H1 (cell line): Measurements from ENCODE around the gene BTBD9. TPM values are rescaled to one million over a fixed set of nuclear protein-coding genes. Genes with fewer than 3 reads are reported as not detected.

Experiments used
- CTCF ChIA-PET: fragments of 300-600 bp; sonication (Branson Sonifier 250); formaldehyde crosslinking; loops from one replicate; lab custom pipeline; 2021; ENCODE audit not compliant: partially characterized antibody; lab: Charles Lee
- POLR2A ChIA-PET: fragments of 300-600 bp; sonication (Branson Sonifier 250); formaldehyde crosslinking; loops from one replicate; lab custom pipeline; 2021; ENCODE audit warnings: inconsistent platforms; ENCODE audit not compliant: partially characterized antibody; lab: Charles Lee
- DNase-seq, 2 experiments: peaks; one replicate each; pipeline versions ENCODE4 v3.0.0 to v3.0.0-alpha.2; 2010 to 2022; ENCODE audit warnings: low spot score in 2 of 2, low read depth in 1 of 2, mixed read lengths in 1 of 2
- FAIRE-seq: peaks from 2 replicates; lab custom pipeline; 2011; peaks lifted over from hg19 to GRCh38; lab: Jason Lieb, UNC
- H2AFZ ChIP-seq: 2 replicates; pipeline ENCODE4 v1.8.1; 2012; ENCODE audit warnings: low read length, inconsistent platforms
- H2AK5ac ChIP-seq: 2 replicates; pipeline ENCODE4 v1.6.1; 2013; ENCODE audit warnings: low read depth, low read length
- H2BK120ac ChIP-seq: replicated peaks from 2 replicates; pipeline ENCODE3; 2013; ENCODE audit warnings: low read depth, low read length, inconsistent platforms
- H2BK12ac ChIP-seq: 2 replicates; pipeline ENCODE4 v1.6.1; 2013; ENCODE audit warnings: low read depth, low read length
- H2BK15ac ChIP-seq: 2 replicates; pipeline ENCODE4 v1.6.1; 2013; ENCODE audit warnings: low read length
- H2BK20ac ChIP-seq: 2 replicates; pipeline ENCODE4 v1.6.1; 2013; ENCODE audit warnings: low read length
- H2BK5ac ChIP-seq: 2 replicates; pipeline ENCODE4 v1.6.1; 2013; ENCODE audit warnings: low read depth, low read length
- H3K14ac ChIP-seq: 2 replicates; pipeline ENCODE4 v1.6.1; 2013; ENCODE audit warnings: inconsistent platforms; ENCODE audit not compliant: insufficient read length
- H3K18ac ChIP-seq: 2 replicates; pipeline ENCODE4 v1.6.1; 2013; ENCODE audit warnings: low read length; ENCODE audit errors: extremely low read depth
- H3K23ac ChIP-seq: 2 replicates; pipeline ENCODE4 v1.6.1; 2013; ENCODE audit warnings: inconsistent platforms; ENCODE audit not compliant: insufficient read length
- H3K23me2 ChIP-seq: 2 replicates; pipeline ENCODE4 v1.6.1; 2013; ENCODE audit warnings: low read depth, low read length
- H3K27ac ChIP-seq: 2 replicates; pipeline ENCODE4 v1.6.1; 2011; ENCODE audit warnings: low read depth, low read length, inconsistent platforms
- H3K27me3 ChIP-seq, 4 experiments: replicated peaks in 1 of 4; 1 replicate in 1 of 4; 2 replicates in 3 of 4; pipeline versions ENCODE4 v1.6.1 to v1.8.1; 2011 to 2013; ENCODE audit warnings: low read length in 3 of 4, mild to moderate bottlenecking in 3 of 4, inconsistent platforms in 2 of 4, mixed read lengths in 2 of 4, moderate library complexity in 1 of 4; ENCODE audit not compliant: control insufficient read depth in 3 of 4, insufficient read depth in 3 of 4; ENCODE audit errors: extremely low read depth in 1 of 4
- H3K36me3 ChIP-seq, 4 experiments: 2 replicates each; pipeline versions ENCODE4 v1.6.1 to v1.8.1; 2011 to 2013; ENCODE audit warnings: mild to moderate bottlenecking in 4 of 4, low read length in 3 of 4, moderate library complexity in 2 of 4, control low read depth in 1 of 4, inconsistent platforms in 1 of 4; ENCODE audit not compliant: insufficient read depth in 4 of 4, control insufficient read depth in 2 of 4
- H3K4ac ChIP-seq: replicated peaks from 2 replicates; pipeline ENCODE3; 2013; ENCODE audit warnings: low read length, low read depth, mixed read lengths, inconsistent platforms; ENCODE audit not compliant: insufficient read length
- H3K4me1 ChIP-seq, 4 experiments: replicated peaks in 1 of 4; 1 replicate in 1 of 4; 2 replicates in 3 of 4; pipeline versions ENCODE4 v1.6.1 to v1.8.1; 2011 to 2013; ENCODE audit warnings: low read length in 3 of 4, inconsistent platforms in 2 of 4, mixed read lengths in 1 of 4; ENCODE audit not compliant: insufficient read depth in 4 of 4, control insufficient read depth in 3 of 4
- H3K4me2 ChIP-seq, 2 experiments: 2 replicates each; pipeline versions ENCODE4 v1.6.1 to v1.8.1; 2011 to 2013; ENCODE audit warnings: low read depth in 2 of 2, low read length in 2 of 2, control low read depth in 1 of 2, inconsistent platforms in 1 of 2, mild to moderate bottlenecking in 1 of 2; ENCODE audit not compliant: insufficient read depth in 1 of 2
- H3K4me3 ChIP-seq, 4 experiments: fragments of 200-600, 300-600 bp in 1 of 4; sonication (generic), shearing (Covaris generic), sonication (Bioruptor Twin) in 1 of 4; 2 replicates each; pipeline versions ENCODE4 v1.5.1 to v1.8.1; 2011 to 2016; ENCODE audit warnings: low read length in 4 of 4, low read depth in 3 of 4, control low read depth in 2 of 4, inconsistent platforms in 2 of 4, mild to moderate bottlenecking in 2 of 4, mixed read lengths in 1 of 4, moderate library complexity in 1 of 4; ENCODE audit not compliant: insufficient read depth in 2 of 4; ENCODE audit errors: extremely low read depth in 1 of 4
- H3K56ac ChIP-seq: replicated peaks from 2 replicates; pipeline ENCODE3; 2013; ENCODE audit warnings: low read depth, mild to moderate bottlenecking, mixed read lengths, low read length, inconsistent platforms; ENCODE audit not compliant: insufficient read length
- H3K79me1 ChIP-seq: 2 replicates; pipeline ENCODE4 v1.6.1; 2013; ENCODE audit warnings: low read depth, low read length, control low read depth
- H3K79me2 ChIP-seq, 2 experiments: 2 replicates each; pipeline versions ENCODE4 v1.6.1 to v1.8.1; 2012 to 2013; ENCODE audit warnings: low read length in 2 of 2, mild to moderate bottlenecking in 2 of 2, inconsistent platforms in 1 of 2; ENCODE audit not compliant: insufficient read depth in 2 of 2, control insufficient read depth in 1 of 2
- H3K9ac ChIP-seq, 4 experiments: replicated peaks in 1 of 4; 1 replicate in 1 of 4; 2 replicates in 3 of 4; pipeline versions ENCODE4 v1.6.1 to v1.8.1; 2011 to 2013; ENCODE audit warnings: low read depth in 3 of 4, low read length in 3 of 4, control low read depth in 2 of 4, mild to moderate bottlenecking in 2 of 4, moderate library complexity in 2 of 4, inconsistent platforms in 1 of 4; ENCODE audit errors: extremely low read depth in 1 of 4
- H3K9me3 ChIP-seq, 2 experiments: 2 replicates each; pipeline versions ENCODE4 v1.6.1 to v1.8.1; 2012 to 2013; ENCODE audit warnings: mild to moderate bottlenecking in 2 of 2, moderate library complexity in 2 of 2, control low read depth in 1 of 2, inconsistent platforms in 1 of 2, low read depth in 1 of 2, low read length in 1 of 2, mixed read lengths in 1 of 2; ENCODE audit not compliant: insufficient read depth in 2 of 2
- H4K20me1 ChIP-seq, 2 experiments: replicated peaks in 1 of 2; 2 replicates each; pipeline versions ENCODE3 to v1.8.1; 2011 to 2013; ENCODE audit warnings: inconsistent platforms in 2 of 2, low read length in 2 of 2, mild to moderate bottlenecking in 1 of 2; ENCODE audit not compliant: insufficient read depth in 2 of 2, control insufficient read depth in 1 of 2
- H4K5ac ChIP-seq: 2 replicates; pipeline ENCODE4 v1.6.1; 2013; ENCODE audit warnings: low read length, low read depth, mixed read lengths, inconsistent platforms; ENCODE audit not compliant: insufficient read length
- H4K8ac ChIP-seq: 2 replicates; pipeline ENCODE4 v1.8.0; 2013; ENCODE audit warnings: mild to moderate bottlenecking, moderate library complexity, low read length, inconsistent platforms; ENCODE audit not compliant: insufficient read depth; ENCODE audit errors: extremely low read depth
- H4K91ac ChIP-seq: replicated peaks from 2 replicates; pipeline ENCODE3; 2013; ENCODE audit warnings: low read length, mixed read lengths, inconsistent platforms; ENCODE audit not compliant: insufficient read length
- BRCA1 ChIP-seq: IDR thresholded peaks from 2 replicates; pipeline ENCODE4 v1.6.1; 2012; ENCODE audit warnings: low read depth, low read length, improper control_type of control experiment
- CBX8 ChIP-seq: fragments of 300-800, 300-1000 bp; sonication (generic); IDR thresholded peaks from 2 replicates; pipeline ENCODE4 v1.7.1; 2016; ENCODE audit warnings: low read depth, low read length, borderline replicate concordance
- CEBPB ChIP-seq: IDR thresholded peaks from 2 replicates; pipeline ENCODE4 v1.6.1; 2012; ENCODE audit warnings: low read depth, low read length
- CREB1 ChIP-seq: IDR thresholded peaks from 2 replicates; pipeline ENCODE4 v1.6.1; 2012; ENCODE audit warnings: inconsistent platforms
- CTBP2 ChIP-seq: IDR thresholded peaks from 2 replicates; pipeline ENCODE4 v1.7.0; 2011; ENCODE audit warnings: borderline replicate concordance, mild to moderate bottlenecking, moderate library complexity, mixed read lengths, low read length; ENCODE audit not compliant: insufficient read depth, insufficient read length
- GABPA ChIP-seq: IDR thresholded peaks from 2 replicates; pipeline ENCODE4 v1.6.1; 2011; ENCODE audit warnings: mild to moderate bottlenecking, low read length, moderate library complexity, borderline replicate concordance; ENCODE audit not compliant: insufficient read depth
- RNF2 ChIP-seq: fragments of 200-900, 300-1000 bp; sonication (generic); IDR thresholded peaks from 2 replicates; pipeline ENCODE4 v1.7.1; 2016; ENCODE audit warnings: borderline replicate concordance, low read depth, mild to moderate bottlenecking, antibody characterized with exemption, low read length; ENCODE audit not compliant: poor library complexity, severe bottlenecking; ENCODE audit errors: missing control alignments
- SAP30 ChIP-seq: fragments of 300-600 bp; sonication (generic); IDR thresholded peaks from 2 replicates; pipeline ENCODE4 v1.7.1; 2012; ENCODE audit warnings: low read length, moderate library complexity, mild to moderate bottlenecking, inconsistent platforms; ENCODE audit not compliant: insufficient read depth, insufficient replicate concordance
- SIRT6 ChIP-seq: IDR thresholded peaks from one replicate; pipeline ENCODE4 v1.7.1; 2012; ENCODE audit warnings: low read length, inconsistent platforms
- SIX5 ChIP-seq: IDR thresholded peaks from 2 replicates; pipeline ENCODE4 v1.6.1; 2011; ENCODE audit warnings: mild to moderate bottlenecking, low read depth, low read length
- SP4 ChIP-seq: IDR thresholded peaks from 2 replicates; pipeline ENCODE4 v1.6.1; 2012; ENCODE audit warnings: low read length, inconsistent platforms
- SUZ12 ChIP-seq: fragments of 200-600 bp; sonication (generic); IDR thresholded peaks from 2 replicates; pipeline ENCODE4 v1.6.1; 2012; ENCODE audit warnings: mild to moderate bottlenecking, inconsistent platforms, low read length, moderate library complexity, mixed read lengths
- TAF7 ChIP-seq: optimal IDR thresholded peaks from 2 replicates; pipeline ENCODE3; 2011; ENCODE audit warnings: low read depth, mild to moderate bottlenecking, inconsistent platforms, low read length, moderate library complexity, borderline replicate concordance
- TCF12 ChIP-seq: IDR thresholded peaks from 2 replicates; pipeline ENCODE4 v1.6.1; 2011; ENCODE audit warnings: low read depth, mild to moderate bottlenecking, low read length
- YY1 ChIP-seq: IDR thresholded peaks from 2 replicates; pipeline ENCODE4 v1.6.1; 2011; ENCODE audit warnings: low read depth, mild to moderate bottlenecking, low read length
- polyA plus RNA-seq, 7 experiments: library from polyadenylated mRNA; depleted of rRNA in 3 of 7; stranded (reverse) in 5 of 7; unstranded in 2 of 7; fragments of >200 nt in 5 of 7; fragments of 200-250 nt in 2 of 7; gene quantifications; 1 replicate in 5 of 7; 2 replicates in 1 of 7; 4 replicates in 1 of 7; pipeline versions ENCODE4 v1.2.1 to v1.2.3, GENCODE V29; 2011 to 2013; ENCODE audit warnings: missing spikeins in 2 of 7, mixed read lengths in 2 of 7
- total RNA-seq: library from RNA; stranded (reverse); fragmentation: NEBNext Ultra II Directional; extraction: Animal tissue kit (Norgen Biotek cat#: 25700); gene quantifications from 2 replicates; pipeline ENCODE4 v1.2.1, GENCODE V29; 2021

Gene BTBD9
- total and polyA plus RNA-seq, 2 of the 8 experiments (the other 6 are each of a cell fraction or from before 2014, with no cell fraction given): 0.92 to 4.1 TPM

DNA sequence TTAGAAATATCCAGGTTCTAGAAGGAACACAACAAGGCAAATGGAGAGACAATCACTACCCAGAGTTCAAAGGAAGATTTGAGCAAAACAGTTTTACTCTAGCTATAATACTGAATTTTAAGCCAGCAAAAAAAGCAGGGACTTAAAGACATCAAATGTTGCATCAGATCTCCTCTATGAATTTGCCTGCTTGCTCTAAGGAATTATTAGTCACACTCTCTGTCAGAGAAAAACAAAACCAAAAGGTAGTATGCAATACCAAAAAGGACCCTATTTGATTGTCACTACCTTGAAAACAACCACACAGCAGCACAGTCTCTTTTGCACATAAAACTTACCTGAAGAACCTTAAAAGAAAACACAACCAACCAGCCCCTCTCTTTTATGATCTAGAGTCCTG is 46.3 kb downstream of the BTBD9 start:
- Histone ChIP-seq H3K56ac (no peak overlapping the region), H4K5ac (no peak overlapping the region), H3K14ac (no peak overlapping the region), H3K27ac (no peak overlapping the region), H2BK120ac (no peak overlapping the region), H4K20me1 (no peaks in the 10 kb centered on the region), H3K4me3 (no peak overlapping the region), H2BK20ac (no peak overlapping the region), H3K79me2 (no peaks in the 10 kb centered on the region), H3K9ac (no peak overlapping the region), H3K23me2 (no peaks in the 10 kb centered on the region), H3K27me3 (no peaks in the 10 kb centered on the region), H2BK15ac (no peak overlapping the region), H4K8ac (no peak overlapping the region), H2AK5ac (no peak overlapping the region), H4K91ac (no peak overlapping the region), H2AFZ (no peak overlapping the region), H3K79me1 (no peaks in the 10 kb centered on the region), H2BK12ac (no peak overlapping the region), H3K18ac (no peak overlapping the region), H3K4ac (no peak overlapping the region), H3K36me3 (no peaks in the 10 kb centered on the region; a peak in 1 of 8 replicates), H3K9me3 (no peaks in the 10 kb centered on the region), H2BK5ac (no peak overlapping the region), H3K23ac (no peak overlapping the region), H3K4me2 (no peak overlapping the region), H3K4me1 (no peaks in the 10 kb centered on the region)
- no peak for DNase-seq
- no peak for FAIRE-seq
- no peak for TF ChIP-seq TAF7
- no peak for TF ChIP-seq CREB1
- TF ChIP-seq YY1: no peak
- no peak for TF ChIP-seq RNF2
- TF ChIP-seq SUZ12: no peak
- TF ChIP-seq SIX5: no peak
- TF ChIP-seq CEBPB: no peak
- TF ChIP-seq TCF12: no peak
- TF ChIP-seq SP4: no peak
- TF ChIP-seq SAP30: no peak
- TF ChIP-seq GABPA: no peak
- no peak for TF ChIP-seq BRCA1
- TF ChIP-seq CTBP2: no peak
- no peak for TF ChIP-seq SIRT6
- no peak for TF ChIP-seq CBX8
- ChIA-PET CTCF (interaction anchor here (0.7 to 1.0 kb wide), 2 partner anchors 18 to 41 kb away, joined by 3 read pairs; no protein-coding TSS in a partner anchor), POLR2A (interaction anchor here (1.5 kb wide), 1 partner anchor 8 kb away, joined by 4 read pairs; no protein-coding TSS in a partner anchor)
